Measurements from ENCODE around the gene COL5A3. TPM values are rescaled to one million over a fixed set of nuclear protein-coding genes. Genes with fewer than 3 reads are reported as not detected.

COL5A3 gene
- total RNA-seq, 2 donors from 2014 or later, result 16.4 to 23.9 TPM

GRCh38 chr19:9991425-9992191 lies 18.7 kb downstream of the COL5A3 start:
- no peak for ATAC-seq

GRCh38 chr19:9989504-9989903 lies 20.8 kb downstream of the COL5A3 start:
- ATAC-seq (no peak), DNase-seq (no peak)
- intact Hi-C loops (cut with DNase I), result no loop called here

More at GRCh38 chr19:9991425-9992191, 18.7 kb downstream of the COL5A3 start:
- no peak for DNase-seq
- intact Hi-C loops (cut with DNase I), result no loop called here

- peak; percentile 83 to 93 for ATAC-seq
- intact Hi-C loops (cut with DNase I), result no loop called here
- peak; percentile 46 for DNase-seq
These were observed 23.5 kb downstream of the COL5A3 start for GRCh38 chr19:9986787-9987281.

- intact Hi-C loops (cut with DNase I), result no loop called here
- ATAC-seq, result no peak
- DNase-seq, result no peak
These were observed 28.7 kb downstream of the COL5A3 start for GRCh38 chr19:9981406-9982260.

GRCh38 chr19:9972103-9972502 lies 38.2 kb downstream of the COL5A3 start:
- no peak for DNase-seq
- ATAC-seq, result no peak
- intact Hi-C loops (cut with DNase I), result no loop called here

GRCh38 chr19:9971166-9971897 lies 39.0 kb downstream of the COL5A3 start:
- DNase-seq, result no peak
- intact Hi-C loops (cut with DNase I), result no loop called here
- no peak for ATAC-seq

GRCh38 chr19:9970481-9970880 lies 39.8 kb downstream of the COL5A3 start:
- no peak for DNase-seq

GRCh38 chr19:9969688-9969975 lies 40.7 kb downstream of the COL5A3 start:
- DNase-seq (no peak), ATAC-seq (no peak)
- intact Hi-C loops (cut with DNase I), result no loop called here

More at GRCh38 chr19:9970481-9970880, 39.8 kb downstream of the COL5A3 start:
- ATAC-seq, result no peak
- intact Hi-C loops (cut with DNase I), result no loop called here

- intact Hi-C loops (cut with DNase I), result no loop called here
- ATAC-seq (no peak), DNase-seq (no peak)
These were observed 41.2 kb downstream of the COL5A3 start for GRCh38 chr19:9968820-9969687.

GRCh38 chr19:9967326-9967725 lies 43.0 kb downstream of the COL5A3 start:
- ATAC-seq (no peak), DNase-seq (no peak)
- intact Hi-C loops (cut with DNase I), result no loop called here

GRCh38 chr19:9966448-9966847 lies 43.9 kb downstream of the COL5A3 start:
- no peak for ATAC-seq

GRCh38 chr19:9966024-9966423 lies 44.3 kb downstream of the COL5A3 start:
- DNase-seq, result no peak
- intact Hi-C loops (cut with DNase I), result no loop called here
- ATAC-seq, result no peak

More at GRCh38 chr19:9966448-9966847, 43.9 kb downstream of the COL5A3 start:
- no peak for DNase-seq
- intact Hi-C loops (cut with DNase I), result no loop called here

GRCh38 chr19:9962623-9963290 lies 47.5 kb downstream of the COL5A3 start:
- no peak for ATAC-seq
- intact Hi-C loops (cut with DNase I), result no loop called here
- DNase-seq, result no peak

GRCh38 chr19:9961103-9961502 lies 49.2 kb downstream of the COL5A3 start:
- DNase-seq (no peak), ATAC-seq (no peak)
- intact Hi-C loops (cut with DNase I), result no loop called here

GRCh38 chr19:9958379-9958821 lies 51.9 kb downstream of the COL5A3 start:
- ATAC-seq (no peak), DNase-seq (no peak)
- intact Hi-C loops (cut with DNase I), result no loop called here

- DNase-seq (no peak), ATAC-seq (no peak)
- intact Hi-C loops (cut with DNase I), result no loop called here
These were observed 53.3 kb downstream of the COL5A3 start for GRCh38 chr19:9956956-9957355.

- intact Hi-C loops (cut with DNase I), result no loop called here
- ATAC-seq (no peak), DNase-seq (no peak)
These were observed 56.3 kb downstream of the COL5A3 start for GRCh38 chr19:9953802-9954542.

- DNase-seq (no peak), ATAC-seq (no peak)
- intact Hi-C loops (cut with DNase I), result no loop called here
These were observed 58.0 kb downstream of the COL5A3 start for GRCh38 chr19:9952276-9952675.

All from left cardiac atrium (tissue), 4 donors.